ENCODE measurements around the gene PGRMC1.

DNA sequence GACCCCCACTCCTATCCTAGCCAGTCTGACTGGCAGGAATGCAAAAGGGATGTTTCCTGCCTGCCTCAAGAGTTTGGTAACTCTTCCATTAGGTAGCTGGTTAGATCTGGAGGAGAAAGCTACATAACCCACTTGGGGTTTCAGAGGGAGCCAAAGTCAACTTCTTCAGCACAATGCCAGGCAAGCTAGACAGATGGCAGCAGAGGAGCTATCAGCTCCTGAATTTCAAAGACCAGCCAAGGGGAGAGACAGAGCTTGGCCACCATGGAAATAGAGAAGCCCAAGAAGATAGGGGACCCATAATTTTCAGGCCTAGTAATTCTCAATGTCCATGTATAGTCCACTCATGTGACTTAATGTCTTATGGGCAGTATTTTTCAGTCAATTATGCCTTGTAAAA, 56.4 kb downstream of the PGRMC1 start:
- TF ChIP-seq, protein P1, sequence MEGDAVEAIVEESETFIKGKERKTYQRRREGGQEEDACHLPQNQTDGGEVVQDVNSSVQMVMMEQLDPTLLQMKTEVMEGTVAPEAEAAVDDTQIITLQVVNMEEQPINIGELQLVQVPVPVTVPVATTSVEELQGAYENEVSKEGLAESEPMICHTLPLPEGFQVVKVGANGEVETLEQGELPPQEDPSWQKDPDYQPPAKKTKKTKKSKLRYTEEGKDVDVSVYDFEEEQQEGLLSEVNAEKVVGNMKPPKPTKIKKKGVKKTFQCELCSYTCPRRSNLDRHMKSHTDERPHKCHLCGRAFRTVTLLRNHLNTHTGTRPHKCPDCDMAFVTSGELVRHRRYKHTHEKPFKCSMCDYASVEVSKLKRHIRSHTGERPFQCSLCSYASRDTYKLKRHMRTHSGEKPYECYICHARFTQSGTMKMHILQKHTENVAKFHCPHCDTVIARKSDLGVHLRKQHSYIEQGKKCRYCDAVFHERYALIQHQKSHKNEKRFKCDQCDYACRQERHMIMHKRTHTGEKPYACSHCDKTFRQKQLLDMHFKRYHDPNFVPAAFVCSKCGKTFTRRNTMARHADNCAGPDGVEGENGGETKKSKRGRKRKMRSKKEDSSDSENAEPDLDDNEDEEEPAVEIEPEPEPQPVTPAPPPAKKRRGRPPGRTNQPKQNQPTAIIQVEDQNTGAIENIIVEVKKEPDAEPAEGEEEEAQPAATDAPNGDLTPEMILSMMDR (IDR thresholded peaks at IDR 0.05 in 2 of 3, conservative IDR thresholded peaks at IDR 0.05 in 1 of 3; ENCODE audit: insufficient read depth in 2 of 3, low read depth in 1 of 3, low read length in 3 of 3) = no peak
- TF ChIP-seq RFX1 (IDR thresholded peaks at IDR 0.05) = no peak
- TF ChIP-seq HEY1 (CRISPR knock-in tag; IDR thresholded peaks at IDR 0.05; ENCODE audit: borderline replicate concordance) = no peak
- no peak for TF ChIP-seq SNRNP70 (optimal IDR thresholded peaks at IDR 0.05; ENCODE audit: low read depth, low read length)
- no peak for TF ChIP-seq POLR2A (conservative IDR thresholded peaks at IDR 0.05)
- TF ChIP-seq CHCHD3 (CRISPR knock-in tag; IDR thresholded peaks at IDR 0.05) = no peak
- TF ChIP-seq CBX5 (IDR thresholded peaks at IDR 0.05; ENCODE audit: borderline replicate concordance, low read depth) = no peak
- TF ChIP-seq KDM5B (IDR thresholded peaks at IDR 0.05; ENCODE audit: insufficient replicate concordance, low read depth, low read length) = no peak
- TF ChIP-seq YBX1 (IDR thresholded peaks at IDR 0.05) = no peak
- TF ChIP-seq ARID1B (IDR thresholded peaks at IDR 0.05) = no peak
- no peak for TF ChIP-seq CBX2 (IDR thresholded peaks at IDR 0.05; ENCODE audit: insufficient read depth, low read length, poor library complexity, severe bottlenecking)
- TF ChIP-seq ZFP36 (IDR thresholded peaks at IDR 0.05; ENCODE audit: low read depth, low read length, partially characterized antibody) = no peak
- no peak for TF ChIP-seq PHF20 (IDR thresholded peaks at IDR 0.05; ENCODE audit: partially characterized antibody)

Measured in K562 (cell line).